Measurements from ENCODE around the gene SPCS2. TPM values are rescaled to one million over a fixed set of nuclear protein-coding genes. Genes with fewer than 3 reads are reported as not detected.

Gene SPCS2
- total RNA-seq, 2 experiments from 2014 or later: 130 to 156 TPM

DNA sequence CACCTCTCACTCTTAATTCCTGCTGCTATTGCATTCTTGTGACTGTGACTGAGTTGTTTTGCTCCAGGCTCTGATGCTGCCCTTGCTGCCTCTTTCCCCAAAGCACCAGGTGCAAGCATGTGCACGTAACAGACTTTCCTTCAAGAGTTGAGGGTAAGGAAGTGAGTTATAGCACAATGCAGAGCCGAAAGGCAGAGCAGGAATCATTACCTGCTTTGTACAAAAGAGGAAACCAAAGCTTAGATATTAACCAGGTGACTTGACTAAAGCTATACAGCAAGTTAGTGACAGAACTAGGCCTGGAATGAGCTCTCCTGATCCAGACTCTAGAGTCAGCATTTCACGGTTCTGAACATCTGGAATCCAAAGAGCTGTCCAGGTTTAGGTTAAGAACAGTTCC is 73.2 kb downstream of the SPCS2 start:
- Mint-ChIP-seq H3K4me3 (no peak overlapping the region), H3K27ac (no peak overlapping the region), H3K27me3 (no peaks in the 10 kb centered on the region), H3K36me3 (peaks cover 10% of the 10 kb centered on the region), H3K4me1 (no peaks in the 10 kb centered on the region), H3K9me3 (ENCODE audit: low read depth) (no peaks in the 10 kb centered on the region)
- CTCF ChIA-PET: interaction anchor here (0.7 to 3.9 kb wide), 47 partner anchors 8 to 339 kb away, joined by 3 to 59 read pairs (median 5); partner anchors contain the start of genes NEU3 and TPBGL
- ATAC-seq: no peak
- no peak for DNase-seq

DNA sequence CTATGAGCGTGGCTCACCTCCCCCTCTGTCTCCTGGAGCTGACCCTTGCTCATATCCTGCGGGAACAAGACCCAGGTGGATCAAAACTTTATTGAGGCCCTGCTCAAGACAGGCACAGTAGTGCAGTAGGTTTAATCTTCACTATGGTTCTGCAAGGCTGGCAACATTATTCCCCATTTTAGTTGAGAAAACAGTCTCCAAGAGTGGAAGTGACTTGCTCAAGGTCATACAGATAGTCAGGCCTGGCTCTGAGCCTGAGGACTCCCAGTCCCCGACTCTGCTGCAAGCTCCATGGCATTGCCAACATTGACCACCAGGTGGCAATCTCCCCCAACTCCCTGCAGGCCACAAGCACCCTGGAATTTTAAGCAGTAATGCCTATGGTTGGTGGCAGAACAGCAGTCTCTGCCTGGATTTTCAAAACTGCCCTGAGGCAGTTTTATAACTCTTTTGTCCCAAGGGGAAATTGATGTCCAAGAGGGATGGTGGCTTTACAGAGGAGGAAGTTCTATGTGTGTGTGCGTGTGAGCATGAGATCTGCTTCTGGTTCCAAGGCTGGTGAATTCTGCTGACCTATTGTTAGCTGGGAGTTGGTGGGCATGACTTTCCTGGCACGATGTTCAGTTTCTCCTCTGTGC is 73.8 kb downstream of the SPCS2 start:
- no peak overlapping the region for H3K4me3 Mint-ChIP-seq
- H3K27me3 Mint-ChIP-seq: no peaks in the 10 kb centered on the region
- H3K9me3 Mint-ChIP-seq (ENCODE audit: low read depth): no peaks in the 10 kb centered on the region
- no peak overlapping the region for H3K27ac Mint-ChIP-seq
- H3K4me1 Mint-ChIP-seq: no peaks in the 10 kb centered on the region
- H3K36me3 Mint-ChIP-seq: peaks cover 10% of the 10 kb centered on the region
- CTCF ChIA-PET: interaction anchor here (0.7 to 3.9 kb wide), 47 partner anchors 8 to 340 kb away, joined by 3 to 59 read pairs (median 5); partner anchors contain the start of genes NEU3 and TPBGL
- peak; percentile 81 for DNase-seq
- ATAC-seq: peak; percentile 94

DNA sequence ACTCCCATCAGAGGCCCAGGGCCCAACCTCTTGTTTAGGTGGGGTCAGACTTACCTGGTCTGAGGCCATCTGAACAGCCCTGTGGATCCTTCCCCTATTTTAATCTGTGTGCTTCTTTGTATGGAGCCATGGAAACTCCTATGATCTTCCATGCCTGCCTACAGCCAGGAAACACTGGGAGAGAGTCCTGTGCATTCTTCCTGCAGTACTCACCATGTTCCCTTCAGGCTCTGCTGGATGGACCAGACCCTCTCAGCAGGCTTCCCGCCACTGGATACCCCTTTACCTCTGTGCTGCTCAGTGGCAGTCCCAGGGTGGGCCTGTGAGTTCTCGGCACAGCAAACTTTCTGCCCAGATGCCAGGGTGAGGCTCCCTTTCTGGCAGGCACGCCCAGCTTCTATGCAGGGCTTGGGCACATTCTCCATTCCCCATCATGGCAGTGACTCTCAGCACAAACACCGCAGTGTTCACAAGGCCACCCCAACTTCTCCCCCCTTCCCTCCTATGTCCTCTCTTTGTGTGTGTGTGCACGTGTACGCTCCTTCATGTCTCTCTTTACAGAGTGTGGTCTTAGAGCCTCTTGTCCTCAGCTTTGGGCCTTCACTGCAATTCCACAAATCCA is 74.5 kb downstream of the SPCS2 start:
- H3K4me1 Mint-ChIP-seq: no peaks in the 10 kb centered on the region
- peaks cover 5% of the 10 kb centered on the region for H3K36me3 Mint-ChIP-seq
- no peak for DNase-seq
- H3K4me3 Mint-ChIP-seq: no peak overlapping the region
- CTCF ChIA-PET: interaction anchor here (0.9 to 4.1 kb wide), 29 partner anchors 8 to 248 kb away, joined by 3 to 59 read pairs (median 8); partner anchors contain the start of genes NEU3 and TPBGL
- no peak for ATAC-seq
- no peaks in the 10 kb centered on the region for H3K9me3 Mint-ChIP-seq (ENCODE audit: low read depth)
- H3K27ac Mint-ChIP-seq: no peak overlapping the region
- no peaks in the 10 kb centered on the region for H3K27me3 Mint-ChIP-seq

DNA sequence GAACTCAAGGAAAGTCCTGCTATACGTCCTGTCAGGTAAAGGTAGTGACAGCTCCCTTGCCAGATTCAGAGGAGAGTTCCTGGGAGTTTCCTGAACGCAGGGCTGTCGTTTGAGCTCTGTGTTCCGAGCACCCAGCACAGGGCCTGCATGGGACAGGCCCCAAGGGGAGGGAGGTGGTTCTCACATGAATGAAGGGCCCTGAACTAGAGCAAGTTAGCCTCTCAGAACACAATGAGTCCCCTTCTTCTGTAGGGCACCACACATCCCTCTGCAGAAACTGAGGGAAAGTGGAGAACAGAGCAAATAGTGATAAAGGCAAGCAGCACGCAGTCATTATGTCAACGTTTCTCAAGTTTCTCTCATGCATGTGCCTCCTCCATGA is 75.0 kb downstream of the SPCS2 start:
- peaks cover 1% of the 10 kb centered on the region for H3K36me3 Mint-ChIP-seq
- CTCF ChIA-PET: interaction anchor here (0.9 to 4.1 kb wide), 11 partner anchors 8 to 247 kb away, joined by 3 to 59 read pairs (median 19); partner anchors contain the start of gene TPBGL
- no peak overlapping the region for H3K27ac Mint-ChIP-seq
- H3K4me1 Mint-ChIP-seq: no peaks in the 10 kb centered on the region
- DNase-seq: no peak
- H3K4me3 Mint-ChIP-seq: no peak overlapping the region
- no peaks in the 10 kb centered on the region for H3K9me3 Mint-ChIP-seq (ENCODE audit: low read depth)
- ATAC-seq: no peak
- no peaks in the 10 kb centered on the region for H3K27me3 Mint-ChIP-seq

DNA sequence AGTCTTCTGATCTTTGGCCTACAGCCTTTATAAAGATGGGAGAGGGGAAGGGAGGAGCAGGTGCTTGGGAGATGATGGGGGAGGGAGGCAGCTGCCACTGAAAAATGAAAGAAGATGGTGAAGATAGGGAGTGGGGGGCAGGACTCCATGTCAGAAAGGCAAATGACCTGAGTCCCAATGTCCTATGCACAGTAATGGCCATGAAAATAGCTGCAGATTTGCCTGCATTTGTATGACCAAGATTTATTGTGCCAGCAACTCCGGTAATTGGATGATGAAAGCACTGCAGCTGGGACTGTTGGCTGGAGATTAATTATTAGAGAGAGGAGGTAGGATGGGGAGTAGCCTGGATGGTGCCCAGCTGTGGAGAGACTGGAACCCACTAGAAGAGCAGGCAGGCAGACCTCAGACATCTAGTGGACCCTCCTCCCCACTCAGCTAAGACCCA is 75.7 kb downstream of the SPCS2 start:
- Mint-ChIP-seq H3K4me3 (no peak overlapping the region), H3K27me3 (no peaks in the 10 kb centered on the region), H3K36me3 (peaks cover 1% of the 10 kb centered on the region), H3K4me1 (no peaks in the 10 kb centered on the region), H3K9me3 (ENCODE audit: low read depth) (no peaks in the 10 kb centered on the region), H3K27ac (no peak overlapping the region)
- CTCF ChIA-PET: interaction anchor here (0.8 to 4.1 kb wide), 6 partner anchors 11 to 246 kb away, joined by 3 to 19 read pairs (median 3); no protein-coding TSS in a partner anchor
- ATAC-seq: no peak
- no peak for DNase-seq

DNA sequence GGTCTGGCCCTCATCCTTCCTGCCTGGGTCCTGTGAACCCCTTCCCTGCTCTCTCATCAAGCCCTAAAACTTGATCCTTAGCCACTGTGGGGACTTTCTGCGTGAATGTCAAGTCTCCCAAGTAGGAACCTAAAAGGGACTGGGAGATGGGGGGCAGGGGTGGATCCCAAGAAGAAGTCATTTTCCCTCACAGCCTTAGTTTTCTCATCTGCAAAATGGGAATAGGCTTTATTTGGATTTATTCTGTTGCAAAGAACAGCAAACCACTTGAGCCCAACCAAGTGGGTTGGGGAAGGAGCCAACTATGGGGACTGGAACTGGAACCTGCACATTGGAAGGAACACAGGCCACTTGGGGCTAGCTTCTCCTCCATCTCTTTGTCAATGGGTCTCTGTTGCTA is 76.5 kb downstream of the SPCS2 start:
- no peak for ATAC-seq
- DNase-seq: no peak
- no peaks in the 10 kb centered on the region for H3K9me3 Mint-ChIP-seq (ENCODE audit: low read depth)
- H3K4me1 Mint-ChIP-seq: no peaks in the 10 kb centered on the region
- H3K27me3 Mint-ChIP-seq: no peaks in the 10 kb centered on the region
- H3K4me3 Mint-ChIP-seq: no peak overlapping the region
- no peak overlapping the region for H3K27ac Mint-ChIP-seq
- CTCF ChIA-PET: interaction anchor here (0.9 to 4.1 kb wide), 7 partner anchors 11 to 245 kb away, joined by 3 to 24 read pairs (median 4); partner anchors contain the start of gene TPBGL
- peaks cover 1% of the 10 kb centered on the region for H3K36me3 Mint-ChIP-seq

DNA sequence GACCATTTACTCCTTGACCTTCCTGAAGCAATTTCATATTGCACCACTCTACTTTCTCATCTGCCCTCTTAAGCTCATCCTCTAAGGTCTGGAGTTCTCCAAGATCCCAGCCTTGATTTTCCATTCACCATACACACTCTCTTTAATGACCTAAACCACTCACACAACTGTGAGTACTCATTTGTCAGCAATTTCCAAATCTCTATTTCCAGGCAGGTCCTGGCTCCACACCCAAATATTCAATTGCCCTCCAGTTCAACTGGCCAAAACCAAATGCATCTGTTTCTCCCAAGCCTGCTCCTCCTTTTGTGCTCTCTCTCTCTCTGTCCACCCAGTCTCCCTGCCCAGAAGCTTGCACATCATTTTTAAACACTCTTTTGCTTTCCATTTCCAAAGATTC is 79.3 kb downstream of the SPCS2 start:
- no peaks in the 10 kb centered on the region for H3K9me3 Mint-ChIP-seq (ENCODE audit: low read depth)
- ATAC-seq (no peak), DNase-seq (no peak)
- peaks cover 1% of the 10 kb centered on the region for H3K36me3 Mint-ChIP-seq
- H3K27me3 Mint-ChIP-seq: no peaks in the 10 kb centered on the region
- H3K4me1 Mint-ChIP-seq: no peaks in the 10 kb centered on the region
- H3K4me3 Mint-ChIP-seq: no peak overlapping the region
- CTCF ChIA-PET: interaction anchor here (0.8 to 3.5 kb wide), 2 partner anchors 213 to 220 kb away, joined by 5 to 24 read pairs; no protein-coding TSS in a partner anchor
- H3K27ac Mint-ChIP-seq: no peak overlapping the region

Other genes starting within 250 kb of the SPCS2 start
- gene CHRDL2, start 217.8 kb upstream of the SPCS2 start, total RNA-seq: not detected
- 10 to 100 TPM; 17.2 to 17.3 TPM for gene RNF169, start 200.4 kb upstream of the SPCS2 start, total RNA-seq
- 10 to 100 TPM; 32.2 to 39.4 TPM for gene XRRA1, start 175 bp upstream of the SPCS2 start, total RNA-seq
- 10 to 100 TPM; 14.2 to 20.0 TPM for gene NEU3, start 39.7 kb downstream of the SPCS2 start, total RNA-seq
- gene OR2AT4, start 147.6 kb downstream of the SPCS2 start, total RNA-seq: not detected
- not detected for gene SLCO2B1, start 201.8 kb downstream of the SPCS2 start, total RNA-seq